HEK293 (cell line): Measurements from ENCODE around the gene IGFALS.

Experiments
- IKZF3 ChIP-seq: fragments of 450-650 bp; IDR thresholded peaks from 2 replicates; pipeline ENCODE4 v1.5.0; 2018; ENCODE audit warnings: missing biosample characterization, mild to moderate bottlenecking, missing genetic modification characterization, moderate library complexity
- INSM2 ChIP-seq: fragments of 450-650 bp; formaldehyde crosslinking; IDR thresholded peaks from 2 replicates; pipeline ENCODE4 v1.5.1; 2016; ENCODE audit warnings: missing biosample characterization, missing genetic modification characterization
- KLF9 ChIP-seq: fragments of 450-650 bp; formaldehyde crosslinking; IDR thresholded peaks from 2 replicates; pipeline ENCODE4 v1.5.1; 2016; ENCODE audit warnings: missing biosample characterization, missing genetic modification characterization, low read depth
- PRDM4 ChIP-seq: fragments of 450-650 bp; formaldehyde crosslinking; IDR thresholded peaks from 2 replicates; pipeline ENCODE4 v1.5.1; 2017; ENCODE audit warnings: missing biosample characterization, missing genetic modification characterization
- SP2 ChIP-seq: fragments of 450-650 bp; formaldehyde crosslinking; IDR thresholded peaks from 2 replicates; pipeline ENCODE4 v1.5.1; 2016; ENCODE audit warnings: missing biosample characterization, missing genetic modification characterization
- SP3 ChIP-seq: fragments of 450-650 bp; formaldehyde crosslinking; IDR thresholded peaks from 2 replicates; pipeline ENCODE4 v1.5.1; 2016; ENCODE audit warnings: missing biosample characterization, missing genetic modification characterization
- SP7 ChIP-seq: fragments of 450-650 bp; formaldehyde crosslinking; IDR thresholded peaks from 2 replicates; pipeline ENCODE4 v1.5.1; 2016; ENCODE audit warnings: missing biosample characterization, missing genetic modification characterization
- TRIM28 ChIP-seq: IDR thresholded peaks from 2 replicates; pipeline ENCODE4 v1.6.1; 2011; ENCODE audit warnings: low read length, control low read depth, borderline replicate concordance
- ZEB2 ChIP-seq: fragments of 450-650 bp; formaldehyde crosslinking; IDR thresholded peaks from 2 replicates; pipeline ENCODE4 v1.5.1; 2016; ENCODE audit warnings: missing biosample characterization, missing genetic modification characterization
- ZNF214 ChIP-seq: fragments of 450-650 bp; formaldehyde crosslinking; IDR thresholded peaks from 2 replicates; pipeline ENCODE4 v1.5.1; 2017; ENCODE audit warnings: missing biosample characterization, mild to moderate bottlenecking, missing genetic modification characterization, borderline replicate concordance
- ZNF341 ChIP-seq: fragments of 450-650 bp; formaldehyde crosslinking; IDR thresholded peaks from 2 replicates; pipeline ENCODE4; 2016; ENCODE audit warnings: low read depth, missing biosample characterization, missing genetic modification characterization
- ZNF621 ChIP-seq: fragments of 450-650 bp; formaldehyde crosslinking; IDR thresholded peaks from 2 replicates; pipeline ENCODE4 v1.5.1; 2017; ENCODE audit warnings: missing biosample characterization, missing genetic modification characterization
- ZNF654 ChIP-seq: fragments of 450-650 bp; formaldehyde crosslinking; IDR thresholded peaks from 2 replicates; pipeline ENCODE4 v1.5.1; 2016; ENCODE audit warnings: low read depth, missing biosample characterization, missing genetic modification characterization
- ZNF692 ChIP-seq: fragments of 450-650 bp; formaldehyde crosslinking; IDR thresholded peaks from 2 replicates; pipeline ENCODE4 v1.5.1; 2016; ENCODE audit warnings: missing biosample characterization, missing genetic modification characterization
- TF ChIP-seq, protein P1 (sequence below): fragments of 450-650 bp; formaldehyde crosslinking; IDR thresholded peaks from 2 replicates; pipeline ENCODE4 v1.5.0; 2017; ENCODE audit warnings: missing biosample characterization, missing genetic modification characterization, borderline replicate concordance
- TF ChIP-seq, protein P2 (sequence below): fragments of 450-650 bp; formaldehyde crosslinking; IDR thresholded peaks from 2 replicates; pipeline ENCODE4 v1.5.1; 2017; ENCODE audit warnings: missing biosample characterization, missing genetic modification characterization
- TF ChIP-seq, protein P3 (sequence below): fragments of 450-650 bp; formaldehyde crosslinking; IDR thresholded peaks from 2 replicates; pipeline ENCODE4 v1.5.1; 2016; ENCODE audit warnings: missing biosample characterization, missing genetic modification characterization
- TF ChIP-seq, protein P4 (sequence below): fragments of 450-650 bp; formaldehyde crosslinking; IDR thresholded peaks from 2 replicates; pipeline ENCODE4 v1.5.1; 2016; ENCODE audit warnings: missing biosample characterization, missing genetic modification characterization
- TF ChIP-seq, protein P5 (sequence below): fragments of 450-650 bp; formaldehyde crosslinking; IDR thresholded peaks from 2 replicates; pipeline ENCODE4 v1.5.1; 2016; ENCODE audit warnings: missing biosample characterization, missing genetic modification characterization
- TF ChIP-seq, protein P6 (sequence below): fragments of 450-650 bp; formaldehyde crosslinking; IDR thresholded peaks from 2 replicates; pipeline ENCODE4 v1.5.1; 2017; ENCODE audit warnings: missing biosample characterization, mild to moderate bottlenecking, missing genetic modification characterization, moderate library complexity

IGFALS gene

DNA sequence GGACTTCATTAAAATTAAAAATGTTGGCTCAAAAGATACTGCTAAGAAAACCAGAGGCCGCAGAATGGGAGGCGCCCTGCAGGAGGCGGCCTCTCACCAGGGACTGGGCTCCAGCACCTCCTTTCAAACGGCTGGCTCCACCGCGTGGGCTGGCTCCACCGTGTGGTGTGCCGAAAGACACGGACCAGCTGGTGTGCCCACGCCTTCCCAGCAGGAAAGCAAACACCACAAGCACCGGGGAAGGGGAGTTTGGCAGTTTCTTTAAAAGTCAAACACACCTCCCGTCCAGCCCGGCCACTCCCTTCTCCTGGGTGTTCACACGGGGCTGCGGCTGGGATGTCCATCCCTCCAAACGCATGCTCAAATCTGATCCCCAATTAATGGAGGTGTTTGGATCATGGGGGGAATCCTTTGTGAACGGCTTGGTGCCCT, 19.2 kb upstream of the IGFALS start (continued):
- TF ChIP-seq PRDM4 (tag by site-specific recombination) (peak; percentile 72), SP2 (tag by site-specific recombination) (peak; percentile 38; the same call in 1 of the 2 replicates), ZNF214 (tag by site-specific recombination) (no peak), ZNF341 (tag by site-specific recombination) (0 out of 2 replicates have a peak, but pooled peaks have one; percentile 12), KLF9 (tag by site-specific recombination) (0 out of 2 replicates have a peak, but pooled peaks have one; percentile 33), SP3 (tag by site-specific recombination) (peak; percentile 48; the same call in 1 of the 2 replicates), IKZF3 (tag by site-specific recombination) (0 out of 2 replicates have a peak, but pooled peaks have one; percentile 44), INSM2 (tag by site-specific recombination) (no peak), TRIM28 (no peak), ZEB2 (no peak), SP7 (0 out of 2 replicates have a peak, but pooled peaks have one; percentile 44), ZNF621 (no peak), ZNF692 (peak; percentile 34; the same call in 1 of the 2 replicates), ZNF654 (tag by site-specific recombination) (peak; percentile 48)
- TF ChIP-seq, protein P1, sequence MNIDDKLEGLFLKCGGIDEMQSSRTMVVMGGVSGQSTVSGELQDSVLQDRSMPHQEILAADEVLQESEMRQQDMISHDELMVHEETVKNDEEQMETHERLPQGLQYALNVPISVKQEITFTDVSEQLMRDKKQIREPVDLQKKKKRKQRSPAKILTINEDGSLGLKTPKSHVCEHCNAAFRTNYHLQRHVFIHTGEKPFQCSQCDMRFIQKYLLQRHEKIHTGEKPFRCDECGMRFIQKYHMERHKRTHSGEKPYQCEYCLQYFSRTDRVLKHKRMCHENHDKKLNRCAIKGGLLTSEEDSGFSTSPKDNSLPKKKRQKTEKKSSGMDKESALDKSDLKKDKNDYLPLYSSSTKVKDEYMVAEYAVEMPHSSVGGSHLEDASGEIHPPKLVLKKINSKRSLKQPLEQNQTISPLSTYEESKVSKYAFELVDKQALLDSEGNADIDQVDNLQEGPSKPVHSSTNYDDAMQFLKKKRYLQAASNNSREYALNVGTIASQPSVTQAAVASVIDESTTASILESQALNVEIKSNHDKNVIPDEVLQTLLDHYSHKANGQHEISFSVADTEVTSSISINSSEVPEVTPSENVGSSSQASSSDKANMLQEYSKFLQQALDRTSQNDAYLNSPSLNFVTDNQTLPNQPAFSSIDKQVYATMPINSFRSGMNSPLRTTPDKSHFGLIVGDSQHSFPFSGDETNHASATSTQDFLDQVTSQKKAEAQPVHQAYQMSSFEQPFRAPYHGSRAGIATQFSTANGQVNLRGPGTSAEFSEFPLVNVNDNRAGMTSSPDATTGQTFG = no peak
- TF ChIP-seq, protein P2, sequence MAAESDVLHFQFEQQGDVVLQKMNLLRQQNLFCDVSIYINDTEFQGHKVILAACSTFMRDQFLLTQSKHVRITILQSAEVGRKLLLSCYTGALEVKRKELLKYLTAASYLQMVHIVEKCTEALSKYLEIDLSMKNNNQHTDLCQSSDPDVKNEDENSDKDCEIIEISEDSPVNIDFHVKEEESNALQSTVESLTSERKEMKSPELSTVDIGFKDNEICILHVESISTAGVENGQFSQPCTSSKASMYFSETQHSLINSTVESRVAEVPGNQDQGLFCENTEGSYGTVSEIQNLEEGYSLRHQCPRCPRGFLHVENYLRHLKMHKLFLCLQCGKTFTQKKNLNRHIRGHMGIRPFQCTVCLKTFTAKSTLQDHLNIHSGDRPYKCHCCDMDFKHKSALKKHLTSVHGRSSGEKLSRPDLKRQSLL (tag by site-specific recombination) = peak; percentile 97
- TF ChIP-seq, protein P3, sequence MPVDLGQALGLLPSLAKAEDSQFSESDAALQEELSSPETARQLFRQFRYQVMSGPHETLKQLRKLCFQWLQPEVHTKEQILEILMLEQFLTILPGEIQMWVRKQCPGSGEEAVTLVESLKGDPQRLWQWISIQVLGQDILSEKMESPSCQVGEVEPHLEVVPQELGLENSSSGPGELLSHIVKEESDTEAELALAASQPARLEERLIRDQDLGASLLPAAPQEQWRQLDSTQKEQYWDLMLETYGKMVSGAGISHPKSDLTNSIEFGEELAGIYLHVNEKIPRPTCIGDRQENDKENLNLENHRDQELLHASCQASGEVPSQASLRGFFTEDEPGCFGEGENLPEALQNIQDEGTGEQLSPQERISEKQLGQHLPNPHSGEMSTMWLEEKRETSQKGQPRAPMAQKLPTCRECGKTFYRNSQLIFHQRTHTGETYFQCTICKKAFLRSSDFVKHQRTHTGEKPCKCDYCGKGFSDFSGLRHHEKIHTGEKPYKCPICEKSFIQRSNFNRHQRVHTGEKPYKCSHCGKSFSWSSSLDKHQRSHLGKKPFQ = peak; percentile 43; the same call in 1 of the 2 replicates
- TF ChIP-seq, protein P4, sequence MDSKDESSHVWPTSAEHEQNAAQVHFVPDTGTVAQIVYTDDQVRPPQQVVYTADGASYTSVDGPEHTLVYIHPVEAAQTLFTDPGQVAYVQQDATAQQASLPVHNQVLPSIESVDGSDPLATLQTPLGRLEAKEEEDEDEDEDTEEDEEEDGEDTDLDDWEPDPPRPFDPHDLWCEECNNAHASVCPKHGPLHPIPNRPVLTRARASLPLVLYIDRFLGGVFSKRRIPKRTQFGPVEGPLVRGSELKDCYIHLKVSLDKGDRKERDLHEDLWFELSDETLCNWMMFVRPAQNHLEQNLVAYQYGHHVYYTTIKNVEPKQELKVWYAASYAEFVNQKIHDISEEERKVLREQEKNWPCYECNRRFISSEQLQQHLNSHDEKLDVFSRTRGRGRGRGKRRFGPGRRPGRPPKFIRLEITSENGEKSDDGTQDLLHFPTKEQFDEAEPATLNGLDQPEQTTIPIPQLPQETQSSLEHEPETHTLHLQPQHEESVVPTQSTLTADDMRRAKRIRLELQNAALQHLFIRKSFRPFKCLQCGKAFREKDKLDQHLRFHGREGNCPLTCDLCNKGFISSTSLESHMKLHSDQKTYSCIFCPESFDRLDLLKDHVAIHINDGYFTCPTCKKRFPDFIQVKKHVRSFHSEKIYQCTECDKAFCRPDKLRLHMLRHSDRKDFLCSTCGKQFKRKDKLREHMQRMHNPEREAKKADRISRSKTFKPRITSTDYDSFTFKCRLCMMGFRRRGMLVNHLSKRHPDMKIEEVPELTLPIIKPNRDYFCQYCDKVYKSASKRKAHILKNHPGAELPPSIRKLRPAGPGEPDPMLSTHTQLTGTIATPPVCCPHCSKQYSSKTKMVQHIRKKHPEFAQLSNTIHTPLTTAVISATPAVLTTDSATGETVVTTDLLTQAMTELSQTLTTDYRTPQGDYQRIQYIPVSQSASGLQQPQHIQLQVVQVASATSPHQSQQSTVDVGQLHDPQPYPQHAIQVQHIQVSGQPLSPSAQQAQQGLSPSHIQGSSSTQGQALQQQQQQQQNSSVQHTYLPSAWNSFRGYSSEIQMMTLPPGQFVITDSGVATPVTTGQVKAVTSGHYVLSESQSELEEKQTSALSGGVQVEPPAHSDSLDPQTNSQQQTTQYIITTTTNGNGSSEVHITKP (tag by site-specific recombination) = peak; percentile 31; the same call in 1 of the 2 replicates
- TF ChIP-seq, protein P5, sequence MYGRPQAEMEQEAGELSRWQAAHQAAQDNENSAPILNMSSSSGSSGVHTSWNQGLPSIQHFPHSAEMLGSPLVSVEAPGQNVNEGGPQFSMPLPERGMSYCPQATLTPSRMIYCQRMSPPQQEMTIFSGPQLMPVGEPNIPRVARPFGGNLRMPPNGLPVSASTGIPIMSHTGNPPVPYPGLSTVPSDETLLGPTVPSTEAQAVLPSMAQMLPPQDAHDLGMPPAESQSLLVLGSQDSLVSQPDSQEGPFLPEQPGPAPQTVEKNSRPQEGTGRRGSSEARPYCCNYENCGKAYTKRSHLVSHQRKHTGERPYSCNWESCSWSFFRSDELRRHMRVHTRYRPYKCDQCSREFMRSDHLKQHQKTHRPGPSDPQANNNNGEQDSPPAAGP (tag by site-specific recombination) = peak; percentile 96
- TF ChIP-seq, protein P6, sequence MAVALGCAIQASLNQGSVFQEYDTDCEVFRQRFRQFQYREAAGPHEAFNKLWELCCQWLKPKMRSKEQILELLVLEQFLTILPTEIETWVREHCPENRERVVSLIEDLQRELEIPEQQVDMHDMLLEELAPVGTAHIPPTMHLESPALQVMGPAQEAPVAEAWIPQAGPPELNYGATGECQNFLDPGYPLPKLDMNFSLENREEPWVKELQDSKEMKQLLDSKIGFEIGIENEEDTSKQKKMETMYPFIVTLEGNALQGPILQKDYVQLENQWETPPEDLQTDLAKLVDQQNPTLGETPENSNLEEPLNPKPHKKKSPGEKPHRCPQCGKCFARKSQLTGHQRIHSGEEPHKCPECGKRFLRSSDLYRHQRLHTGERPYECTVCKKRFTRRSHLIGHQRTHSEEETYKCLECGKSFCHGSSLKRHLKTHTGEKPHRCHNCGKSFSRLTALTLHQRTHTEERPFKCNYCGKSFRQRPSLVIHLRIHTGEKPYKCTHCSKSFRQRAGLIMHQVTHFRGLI (tag by site-specific recombination) = peak; percentile 24; the same call in 1 of the 2 replicates
